Stomach (tissue), 9 donors: ENCODE results near the gene LILRA2. TPM values are rescaled to one million over a fixed set of nuclear protein-coding genes. Genes with fewer than 3 reads are reported as not detected.
"Not testable (repeated sequence)": the region's sequence is repeated elsewhere in the genome, so short reads cannot be mapped to it uniquely, and the experiment has no call there.

ENCODE experiments used
- DNase-seq, 2 donors: peaks; one replicate each; pipeline versions ENCODE4 v3.0.0 to v3.0.0-alpha.2; 2013 to 2019
- H3K27ac ChIP-seq, 5 donors: fragments of 200-600 bp in 4 of 5; sonication (generic) in 4 of 5; one replicate each; pipeline ENCODE4 v1.5.1; 2013 to 2019; ENCODE audit warnings: mild to moderate bottlenecking in 1 of 5, moderate library complexity in 1 of 5
- H3K27me3 ChIP-seq, 3 donors: fragments of 200-600 bp; sonication (generic); one replicate each; pipeline ENCODE4 v1.5.1; 2017 to 2019; ENCODE audit warnings: mixed run types in 1 of 3
- H3K36me3 ChIP-seq, 4 donors: fragments of 200-600 bp; sonication (generic); 1 replicate in 3 of 4; 2 replicates in 1 of 4; pipeline ENCODE4 v1.5.1; 2016 to 2019
- H3K4me1 ChIP-seq, 4 donors: fragments of 200-600 bp; sonication (generic); one replicate each; pipeline ENCODE4 v1.5.1; 2016 to 2019
- H3K4me3 ChIP-seq, 4 donors: fragments of 200-600 bp; sonication (generic) in 3 of 4; one replicate each; pipeline ENCODE4 v1.5.1; 2016 to 2019; ENCODE audit warnings: mild to moderate bottlenecking in 1 of 4
- H3K9me3 ChIP-seq, 4 donors: fragments of 200-600 bp; sonication (generic); one replicate each; pipeline ENCODE4 v1.5.1; 2016 to 2019
- EP300 ChIP-seq: sonication (generic); formaldehyde crosslinking; IDR thresholded peaks from one replicate; pipeline ENCODE4 v1.6.1; 2017; ENCODE audit warnings: antibody characterized with exemption
- POLR2A ChIP-seq, 4 donors: fragments of 450-650 bp; IDR thresholded peaks; one replicate each; pipeline ENCODE4 v1.6.1; 2016; ENCODE audit warnings: antibody characterized with exemption in 4 of 4, control low read depth in 2 of 4, mild to moderate bottlenecking in 1 of 4, moderate library complexity in 1 of 4
- POLR2AphosphoS5 ChIP-seq, 3 donors: sonication (generic); formaldehyde crosslinking; IDR thresholded peaks; one replicate each; pipeline ENCODE4 v1.6.1; 2016; ENCODE audit warnings: antibody characterized with exemption in 3 of 3
- WGBS, 5 donors: extraction: QIAGEN DNeasy Blood & Tissue Kit in 3 of 5; methylation state at CpG; one replicate each; pipeline versions ENCODE4 v1.1.5 to v1.1.7; 2013 to 2018; 5-methylcytosine and 5-hydroxymethylcytosine counted together
- intact Hi-C: fragments of 100-400 bp; cut with DNase I; formaldehyde crosslinking; loops from one replicate; pipeline ENCODE4 v1.15.1; 2023; ENCODE audit warnings: low total_unique reads
- polyA plus RNA-seq, 3 donors: library from polyadenylated mRNA; stranded (reverse); fragments of 200-250 nt; gene quantifications; one replicate each; pipeline ENCODE4 v1.2.3, GENCODE V29; 2013
- total RNA-seq, 5 donors: library from RNA; depleted of rRNA; stranded (reverse); fragments of >200 nt; gene quantifications; one replicate each; pipeline versions ENCODE4 v1.1.0 to v1.2.3, GENCODE V29; 2014 to 2016
- TF ChIP-seq, protein P1 (sequence below), 7 experiments: fragments of 450-650 bp in 4 of 7; fragments of 200-600 bp in 3 of 7; sonication (generic) in 3 of 7; IDR thresholded peaks; one replicate each; pipeline ENCODE4 v1.5.1; 2016 to 2019; ENCODE audit warnings: antibody characterized with exemption in 7 of 7, control low read depth in 2 of 7, mild to moderate bottlenecking in 1 of 7
- donor health status: healthy with polysubstance abuse.
- donor health status: Bipolar disorder and iron deficiency.
- donor health status: healthy.

The LILRA2 gene
- total and polyA plus RNA-seq, 8 donors: 0.20 to 7.8 (median 1.4) TPM; not detected in 2

- DNase-seq: no peak
- no peaks in the 10 kb centered on the region for H3K36me3 ChIP-seq
- TF ChIP-seq, protein P1, sequence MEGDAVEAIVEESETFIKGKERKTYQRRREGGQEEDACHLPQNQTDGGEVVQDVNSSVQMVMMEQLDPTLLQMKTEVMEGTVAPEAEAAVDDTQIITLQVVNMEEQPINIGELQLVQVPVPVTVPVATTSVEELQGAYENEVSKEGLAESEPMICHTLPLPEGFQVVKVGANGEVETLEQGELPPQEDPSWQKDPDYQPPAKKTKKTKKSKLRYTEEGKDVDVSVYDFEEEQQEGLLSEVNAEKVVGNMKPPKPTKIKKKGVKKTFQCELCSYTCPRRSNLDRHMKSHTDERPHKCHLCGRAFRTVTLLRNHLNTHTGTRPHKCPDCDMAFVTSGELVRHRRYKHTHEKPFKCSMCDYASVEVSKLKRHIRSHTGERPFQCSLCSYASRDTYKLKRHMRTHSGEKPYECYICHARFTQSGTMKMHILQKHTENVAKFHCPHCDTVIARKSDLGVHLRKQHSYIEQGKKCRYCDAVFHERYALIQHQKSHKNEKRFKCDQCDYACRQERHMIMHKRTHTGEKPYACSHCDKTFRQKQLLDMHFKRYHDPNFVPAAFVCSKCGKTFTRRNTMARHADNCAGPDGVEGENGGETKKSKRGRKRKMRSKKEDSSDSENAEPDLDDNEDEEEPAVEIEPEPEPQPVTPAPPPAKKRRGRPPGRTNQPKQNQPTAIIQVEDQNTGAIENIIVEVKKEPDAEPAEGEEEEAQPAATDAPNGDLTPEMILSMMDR (IDR thresholded peaks at IDR 0.05): no peak
- TF ChIP-seq EP300 (no peak), POLR2AphosphoS5 (IDR thresholded peaks at IDR 0.05) (no peak), POLR2A (IDR thresholded peaks at IDR 0.05) (no peak)
- peaks cover 0 to 19% (median 7%) of the 10 kb centered on the region in 4 donors for H3K9me3 ChIP-seq
- peaks cover 0 to 23% (median 0%) of the 10 kb centered on the region in 3 donors for H3K27me3 ChIP-seq
- no peak overlapping the region for H3K27ac ChIP-seq
- no peak overlapping the region for H3K4me3 ChIP-seq
- no peaks in the 10 kb centered on the region for H3K4me1 ChIP-seq
- WGBS, 5 donors: 45 to 69% (median 66%) methylated on average over 3 to 7 of the region's 7 CpGs
- intact Hi-C loops: loop anchor here (5.0 kb wide), 1 partner anchor 305 kb away; the partner anchor contains the start of gene LILRB2
Measured at GRCh38 chr19:54587026-54587425, 13.4 kb downstream of the LILRA2 start.

DNA sequence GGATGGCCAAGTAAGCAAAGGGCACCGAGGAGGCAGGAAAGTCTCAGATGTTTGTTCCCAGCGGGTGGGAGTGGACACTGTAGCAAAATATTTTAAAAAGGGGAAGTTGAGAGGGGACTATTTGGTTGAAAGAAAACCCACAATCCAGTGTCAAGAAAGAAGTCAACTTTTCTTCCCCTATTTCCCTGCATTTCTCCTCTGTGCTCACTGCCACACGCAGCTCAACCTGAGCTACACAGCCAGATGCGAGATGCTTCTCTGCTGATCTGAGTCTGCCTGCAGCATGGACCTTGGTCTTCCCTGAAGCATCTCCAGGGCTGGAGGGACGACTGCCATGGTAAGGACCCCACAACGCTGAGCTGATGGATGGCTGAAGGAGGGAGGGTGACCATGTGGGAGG lies 19.9 kb downstream of the LILRA2 start, which contains the start of gene LILRA1:
LILRA1 (plus strand) TSS at position 188 of the 400 bp plus-strand sequence. CDS start 613 bp downstream, outside the sequence.
- Histone ChIP-seq H3K4me3 (peak within 1 kb of the TSS in 1 of 4 donors; percentile 24), H3K27me3 (peaks cover 0 to 34% (median 0%) of the 10 kb centered on the region in 3 donors), H3K9me3 (peaks cover 0 to 19% (median 7%) of the 10 kb centered on the region in 4 donors)
- DNase-seq, intact Hi-C loops, H3K27ac ChIP-seq, H3K36me3 ChIP-seq, H3K4me1 ChIP-seq: not testable (repeated sequence)
- 54 to 69% (median 61%) methylated on average over 6 of the region's 6 CpGs for WGBS, 5 donors

GRCh38 chr19:54593931-54594626 lies 20.5 kb downstream of the LILRA2 start:
- H3K4me1 ChIP-seq, intact Hi-C loops, H3K36me3 ChIP-seq, DNase-seq, H3K27ac ChIP-seq: not testable (repeated sequence)
- WGBS, 5 donors: 46 to 75% (median 65%) methylated on average over 6 to 9 of the region's 9 CpGs
- peak overlapping the region in 1 of 4 donors; percentile 24 for H3K4me3 ChIP-seq
- H3K9me3 ChIP-seq: peaks cover 0 to 19% (median 7%) of the 10 kb centered on the region in 4 donors
- H3K27me3 ChIP-seq: peaks cover 0 to 34% (median 0%) of the 10 kb centered on the region in 3 donors

DNA sequence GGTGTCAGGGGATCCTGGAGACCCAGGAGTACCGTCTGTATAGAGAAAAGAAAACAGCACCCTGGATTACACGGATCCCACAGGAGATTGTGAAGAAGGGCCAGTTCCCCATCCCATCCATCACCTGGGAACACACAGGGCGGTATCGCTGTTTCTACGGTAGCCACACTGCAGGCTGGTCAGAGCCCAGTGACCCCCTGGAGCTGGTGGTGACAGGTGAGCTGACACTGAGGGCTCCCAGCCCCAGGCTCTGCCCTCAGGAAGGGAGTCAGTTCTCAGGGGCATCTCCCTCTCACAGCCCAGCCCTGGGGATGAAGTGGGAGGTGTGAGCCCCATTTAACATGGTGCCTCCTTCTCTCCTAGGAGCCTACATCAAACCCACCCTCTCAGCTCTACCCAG lies 21.1 kb downstream of the LILRA2 start:
- Histone ChIP-seq H3K27me3 (peaks cover 0 to 34% (median 0%) of the 10 kb centered on the region in 3 donors), H3K36me3 (no peaks in the 10 kb centered on the region), H3K9me3 (peaks cover 0 to 15% (median 7%) of the 10 kb centered on the region in 4 donors), H3K27ac (no peak overlapping the region), H3K4me3 (peak overlapping the region in 1 of 4 donors; percentile 24), H3K4me1 (no peaks in the 10 kb centered on the region)
- intact Hi-C loops: no loop called here
- no peak for DNase-seq
- 78 to 94% (median 87%) methylated on average over 4 to 5 of the region's 5 CpGs for WGBS, 5 donors
- no peak for TF ChIP-seq EP300
- no peak for TF ChIP-seq POLR2A (IDR thresholded peaks at IDR 0.05)
- TF ChIP-seq, protein P1 (IDR thresholded peaks at IDR 0.05): no peak
- no peak for TF ChIP-seq POLR2AphosphoS5 (IDR thresholded peaks at IDR 0.05)

- intact Hi-C loops, H3K36me3 ChIP-seq, DNase-seq, H3K27ac ChIP-seq, H3K4me3 ChIP-seq, H3K4me1 ChIP-seq, H3K9me3 ChIP-seq: not testable (repeated sequence)
- WGBS, 5 donors: 79 to 89% (median 85%) methylated on average over 26 of the region's 26 CpGs
- H3K27me3 ChIP-seq: peaks cover 0 to 44% (median 4%) of the 10 kb centered on the region in 3 donors
Measured at GRCh38 chr19:54595680-54596436, 22.3 kb downstream of the LILRA2 start.
